GM19238 (cell line): ENCODE measurements around the gene HACE1.

ENCODE experiments used
- DNase-seq: peaks from one replicate; pipeline ENCODE4 v3.0.0; 2011; ENCODE audit warnings: low spot score; ENCODE audit not compliant: insufficient read length

Gene HACE1

GRCh38 chr6:104689551-104690205, 170.0 kb downstream of the HACE1 start:
- no peak for DNase-seq

DNA sequence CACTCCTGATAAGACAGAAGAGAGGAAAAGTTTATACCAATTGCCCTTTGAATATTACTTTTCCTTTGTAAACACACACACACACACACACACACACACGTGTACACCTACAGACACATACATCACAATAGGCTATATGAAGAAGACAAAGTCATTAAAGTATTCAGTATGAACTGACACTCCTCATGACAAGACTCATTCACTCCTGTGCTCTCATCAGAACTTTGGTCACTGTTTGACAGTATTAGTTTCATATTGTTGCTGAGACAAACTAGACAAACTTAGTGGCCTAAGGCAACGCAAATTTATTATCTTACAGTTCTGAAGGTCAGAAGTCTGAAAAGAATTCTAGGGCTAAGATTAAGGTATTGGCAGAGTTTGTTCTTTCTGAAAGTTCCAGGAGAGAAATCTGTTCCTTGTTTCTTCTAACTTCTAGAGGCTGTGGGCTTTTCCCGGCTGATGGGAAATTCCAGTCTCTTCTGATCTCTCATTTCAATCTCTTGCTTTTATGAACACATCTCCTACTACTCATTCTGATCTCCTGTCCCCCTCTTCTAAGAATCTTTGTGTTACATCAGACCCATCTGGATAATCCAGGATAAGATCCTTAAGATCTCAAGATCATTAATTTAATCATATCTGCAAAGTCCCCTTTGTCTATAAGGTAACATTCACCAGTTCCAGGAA, 171.3 kb downstream of the HACE1 start:
- DNase-seq: no peak

DNA sequence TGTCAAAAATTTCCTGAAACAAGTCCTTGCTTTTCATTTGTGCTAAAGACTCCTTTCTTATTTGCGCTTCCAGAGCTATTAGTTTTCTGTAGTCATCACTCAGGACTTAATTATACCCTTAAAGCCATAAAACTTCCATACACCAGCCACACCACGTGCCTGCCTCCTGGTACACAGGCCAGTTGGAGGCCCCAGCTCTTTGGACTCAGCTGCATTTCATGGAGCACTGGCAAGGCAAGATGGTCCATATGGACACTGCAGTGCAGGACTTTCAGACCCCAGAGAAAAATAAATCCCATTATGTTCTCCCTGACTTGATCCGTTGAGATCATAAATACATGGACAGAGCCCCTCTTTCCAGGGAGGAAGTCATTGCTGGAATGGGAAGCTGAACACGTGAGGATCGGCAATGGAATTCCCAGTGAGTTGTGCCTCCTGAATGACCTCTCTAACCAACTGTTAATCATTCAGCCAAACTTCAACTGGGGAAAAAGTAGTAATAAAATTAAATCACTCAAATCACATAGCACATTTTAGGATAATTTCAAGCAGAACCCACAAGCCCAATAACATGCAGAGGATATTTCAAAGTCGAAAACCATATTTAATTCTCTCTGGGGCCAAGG, 173.1 kb downstream of the HACE1 start:
- DNase-seq: no peak

DNA sequence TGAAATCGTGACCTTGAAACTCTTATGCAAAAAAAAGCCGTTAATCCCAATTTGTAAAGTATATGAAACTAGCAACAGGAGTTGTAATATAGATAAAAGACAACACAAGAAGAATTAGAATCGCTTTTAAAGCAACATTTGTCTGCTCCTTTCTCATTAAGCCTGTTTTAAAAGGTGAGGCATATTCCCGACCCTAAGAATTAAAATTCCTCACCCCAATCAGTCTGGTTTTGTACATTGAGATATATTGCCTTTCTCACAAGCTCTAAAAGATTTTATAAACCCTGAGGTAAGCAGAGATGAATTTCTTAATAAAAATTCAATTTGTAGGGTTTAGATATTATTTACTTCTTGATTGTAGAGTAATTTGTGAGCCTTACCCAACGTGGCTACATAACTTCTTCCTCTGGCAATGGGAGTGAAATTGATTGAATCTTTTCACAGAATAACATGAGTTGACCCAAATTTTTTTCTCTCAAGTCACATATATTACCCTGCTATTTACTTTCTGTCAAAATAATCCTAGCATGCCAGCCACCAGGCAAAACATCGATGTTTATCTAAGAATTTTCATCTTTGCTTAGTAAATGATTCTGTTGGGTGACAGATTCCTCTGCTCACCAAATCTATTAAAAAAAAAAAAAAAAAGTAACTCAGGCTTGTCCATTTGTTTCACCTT, 173.7 kb downstream of the HACE1 start:
- DNase-seq: no peak

DNA sequence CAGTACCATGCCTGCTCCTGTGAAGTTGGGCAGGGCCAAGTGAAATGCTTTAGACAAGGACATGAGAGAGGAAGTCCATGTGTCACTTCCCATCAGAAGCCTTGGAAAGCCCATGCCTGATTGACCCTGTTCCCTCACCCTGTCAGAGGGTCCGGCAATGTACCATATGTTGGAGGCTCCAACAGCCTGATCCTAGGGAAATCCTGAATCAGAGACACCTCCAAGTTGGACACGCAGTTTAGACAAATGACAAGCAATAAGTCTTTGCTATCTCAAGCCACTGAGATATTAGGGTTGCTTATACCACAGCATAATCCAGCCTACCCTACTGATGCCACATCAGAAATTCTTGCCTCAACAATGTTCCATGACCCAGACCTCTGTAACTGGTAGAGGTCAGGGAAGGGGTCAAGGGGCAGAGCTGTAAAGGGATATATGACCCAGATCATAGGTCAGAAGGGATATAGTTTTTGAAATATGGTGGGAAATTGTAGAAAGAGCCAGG, 174.8 kb downstream of the HACE1 start:
- DNase-seq: no peak

DNA sequence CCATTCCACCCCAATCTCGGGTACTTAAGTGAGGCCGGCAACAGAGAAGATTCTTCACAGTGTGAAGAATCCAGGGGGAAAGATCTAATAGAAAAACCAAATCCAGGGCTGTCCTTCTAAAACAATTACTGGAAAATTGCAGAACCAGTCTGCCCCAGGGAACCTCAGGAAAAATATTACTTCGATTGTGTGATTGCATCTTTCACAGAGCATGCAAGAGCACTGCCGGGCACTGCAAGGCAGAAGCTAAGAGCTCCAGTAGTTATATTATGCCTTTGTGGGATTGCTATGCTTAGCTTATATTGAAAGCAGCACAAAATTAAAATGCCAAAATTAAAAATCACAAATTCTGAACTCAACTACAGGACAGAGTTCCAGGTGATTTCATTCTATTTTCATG, 175.9 kb downstream of the HACE1 start:
- DNase-seq: no peak

- DNase-seq: peak; percentile 39
These were observed 176.7 kb downstream of the HACE1 start for GRCh38 chr6:104682722-104683643.

DNA sequence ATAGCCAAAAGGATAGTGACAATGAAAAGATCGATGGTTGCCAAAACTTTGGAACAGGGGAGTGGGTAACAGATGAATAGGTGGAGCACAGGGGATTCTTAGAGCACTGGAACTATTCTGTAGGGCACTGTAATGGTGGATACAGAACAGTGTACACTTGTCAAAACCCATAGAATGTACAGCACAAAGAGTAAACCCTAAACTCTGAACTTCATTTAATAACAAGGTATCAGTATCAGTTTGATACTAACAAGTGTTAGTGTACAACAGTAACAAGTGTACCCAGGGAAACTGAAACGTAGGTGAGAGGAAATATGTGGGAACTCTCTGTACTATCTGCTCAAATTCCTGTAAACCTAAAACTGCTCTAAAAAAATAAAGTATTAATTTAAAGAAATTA, 179.2 kb downstream of the HACE1 start:
- DNase-seq: no peak

- DNase-seq: no peak
These were observed 179.7 kb downstream of the HACE1 start for GRCh38 chr6:104679971-104680370.
